Lower leg skin (tissue), 3 donors: ENCODE measurements around the gene AFAP1L1.

Experiments
- CTCF ChIP-seq, 3 donors: fragments of 450-650 bp; IDR thresholded peaks; one replicate each; pipeline ENCODE4 v1.5.1; 2016; ENCODE audit warnings: antibody characterized with exemption in 3 of 3, mild to moderate bottlenecking in 3 of 3, moderate library complexity in 2 of 3
- POLR2A ChIP-seq, 2 donors: fragments of 450-650 bp; IDR thresholded peaks; one replicate each; pipeline ENCODE4 v1.6.1; 2016 to 2017; ENCODE audit warnings: antibody characterized with exemption in 2 of 2, mild to moderate bottlenecking in 1 of 2, moderate library complexity in 1 of 2

- TF ChIP-seq POLR2A (IDR thresholded peaks at IDR 0.05): no peak
- no peak for TF ChIP-seq CTCF (IDR thresholded peaks at IDR 0.05)
Measured at GRCh38 chr5:149301049-149301743, 29.5 kb downstream of the AFAP1L1 start.
